ENCODE results near the gene ADAM15.

The ADAM15 gene

DNA sequence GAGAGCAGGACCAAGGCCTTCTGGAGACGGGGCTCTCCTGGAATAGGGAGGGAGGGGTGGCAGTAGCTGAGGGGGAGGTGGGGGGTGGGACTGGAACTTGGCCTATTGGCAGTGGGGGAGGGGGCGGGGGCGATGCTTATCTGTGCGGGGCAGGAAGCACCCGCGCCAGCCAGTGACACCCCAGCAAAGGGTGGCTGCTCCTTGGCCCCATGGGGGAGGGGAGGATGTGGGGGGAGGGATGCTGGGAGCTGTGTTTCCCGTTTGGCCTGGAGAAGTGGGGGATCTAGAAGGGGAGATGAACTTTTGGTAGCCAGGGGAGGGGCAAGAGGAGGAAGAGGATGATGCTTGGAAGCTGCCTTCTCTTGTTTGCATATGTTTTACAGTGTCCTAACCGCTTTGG is 37.5 kb upstream of the ADAM15 start:
- no peaks in the 10 kb centered on the region for H3K9me3 ChIP-seq (ENCODE audit: control insufficient read depth, insufficient read depth, low read length)
- H3K36me3 ChIP-seq (ENCODE audit: control insufficient read depth, low read length), result peaks cover 24% of the 10 kb centered on the region
- H3K79me2 ChIP-seq (ENCODE audit: control insufficient read depth, low read length), result no peaks in the 10 kb centered on the region
- H4K20me1 ChIP-seq (ENCODE audit: control insufficient read depth, insufficient read depth, low read depth, low read length), result no peaks in the 10 kb centered on the region
- H3K4me2 ChIP-seq (ENCODE audit: low read length), result peak overlapping the region; percentile 52
- no peaks in the 10 kb centered on the region for H3K27me3 ChIP-seq (ENCODE audit: control insufficient read depth, low read length)
- H3K4me1 ChIP-seq (ENCODE audit: control insufficient read depth, low read length), result peaks cover 93% of the 10 kb centered on the region
- peak overlapping the region; percentile 22; the same call in 1 of the 2 replicates for H3K4me3 ChIP-seq (ENCODE audit: low read length)
- H3K27ac ChIP-seq (ENCODE audit: low read depth, low read length), result peak overlapping the region; percentile 25; the same call in 1 of the 2 replicates
- H3K9me2 ChIP-seq (replicated peaks; ENCODE audit: control insufficient read depth, low read length), result no peaks in the 10 kb centered on the region
- H3F3A ChIP-seq (ENCODE audit: control insufficient read depth, insufficient read depth), result peaks cover 25% of the 10 kb centered on the region
- TF ChIP-seq, protein P1, sequence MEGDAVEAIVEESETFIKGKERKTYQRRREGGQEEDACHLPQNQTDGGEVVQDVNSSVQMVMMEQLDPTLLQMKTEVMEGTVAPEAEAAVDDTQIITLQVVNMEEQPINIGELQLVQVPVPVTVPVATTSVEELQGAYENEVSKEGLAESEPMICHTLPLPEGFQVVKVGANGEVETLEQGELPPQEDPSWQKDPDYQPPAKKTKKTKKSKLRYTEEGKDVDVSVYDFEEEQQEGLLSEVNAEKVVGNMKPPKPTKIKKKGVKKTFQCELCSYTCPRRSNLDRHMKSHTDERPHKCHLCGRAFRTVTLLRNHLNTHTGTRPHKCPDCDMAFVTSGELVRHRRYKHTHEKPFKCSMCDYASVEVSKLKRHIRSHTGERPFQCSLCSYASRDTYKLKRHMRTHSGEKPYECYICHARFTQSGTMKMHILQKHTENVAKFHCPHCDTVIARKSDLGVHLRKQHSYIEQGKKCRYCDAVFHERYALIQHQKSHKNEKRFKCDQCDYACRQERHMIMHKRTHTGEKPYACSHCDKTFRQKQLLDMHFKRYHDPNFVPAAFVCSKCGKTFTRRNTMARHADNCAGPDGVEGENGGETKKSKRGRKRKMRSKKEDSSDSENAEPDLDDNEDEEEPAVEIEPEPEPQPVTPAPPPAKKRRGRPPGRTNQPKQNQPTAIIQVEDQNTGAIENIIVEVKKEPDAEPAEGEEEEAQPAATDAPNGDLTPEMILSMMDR (IDR thresholded peaks at IDR 0.05; ENCODE audit: low read depth, low read length, poor library complexity, severe bottlenecking), result no peak
- TF ChIP-seq EZH2phosphoT487 (IDR thresholded peaks at IDR 0.05; ENCODE audit: borderline replicate concordance, low read length), result no peak

DNA sequence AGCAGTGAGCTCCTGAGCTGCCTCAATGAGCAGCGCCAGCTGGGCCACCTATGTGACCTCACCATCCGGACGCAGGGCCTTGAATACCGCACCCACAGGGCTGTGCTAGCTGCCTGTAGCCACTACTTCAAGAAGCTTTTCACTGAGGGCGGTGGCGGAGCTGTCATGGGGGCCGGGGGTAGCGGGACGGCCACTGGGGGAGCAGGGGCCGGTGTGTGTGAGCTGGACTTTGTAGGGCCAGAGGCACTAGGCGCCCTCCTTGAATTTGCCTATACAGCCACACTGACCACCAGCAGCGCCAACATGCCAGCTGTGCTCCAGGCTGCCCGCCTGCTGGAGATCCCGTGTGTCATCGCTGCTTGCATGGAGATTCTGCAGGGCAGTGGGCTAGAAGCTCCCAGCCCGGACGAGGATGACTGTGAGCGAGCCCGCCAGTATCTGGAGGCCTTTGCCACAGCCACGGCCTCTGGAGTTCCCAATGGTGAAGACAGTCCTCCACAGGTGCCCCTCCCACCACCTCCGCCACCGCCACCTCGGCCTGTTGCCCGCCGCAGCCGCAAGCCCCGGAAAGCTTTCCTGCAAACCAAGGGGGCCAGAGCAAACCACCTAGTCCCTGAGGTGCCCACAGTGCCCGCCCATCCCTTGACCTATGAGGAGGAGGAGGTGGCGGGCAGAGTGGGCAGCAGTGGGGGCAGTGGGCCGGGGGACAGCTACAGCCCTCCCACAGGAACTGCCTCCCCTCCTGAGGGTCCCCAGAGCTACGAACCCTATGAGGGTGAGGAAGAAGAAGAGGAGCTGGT is 36.2 kb upstream of the ADAM15 start:
- Histone ChIP-seq H4K20me1 (ENCODE audit: control insufficient read depth, insufficient read depth, low read depth, low read length) (no peaks in the 10 kb centered on the region), H3F3A (ENCODE audit: control insufficient read depth, insufficient read depth) (peaks cover 25% of the 10 kb centered on the region), H3K9me3 (ENCODE audit: control insufficient read depth, insufficient read depth, low read length) (no peaks in the 10 kb centered on the region), H3K4me2 (ENCODE audit: low read length) (peak overlapping the region; percentile 52; the same call in 1 of the 2 replicates), H3K27ac (ENCODE audit: low read depth, low read length) (no peak overlapping the region), H3K79me2 (ENCODE audit: control insufficient read depth, low read length) (no peaks in the 10 kb centered on the region), H3K4me1 (ENCODE audit: control insufficient read depth, low read length) (peaks cover 83% of the 10 kb centered on the region), H3K9me2 (replicated peaks; ENCODE audit: control insufficient read depth, low read length) (no peaks in the 10 kb centered on the region), H3K36me3 (ENCODE audit: control insufficient read depth, low read length) (peaks cover 24% of the 10 kb centered on the region), H3K27me3 (ENCODE audit: control insufficient read depth, low read length) (no peaks in the 10 kb centered on the region), H3K4me3 (ENCODE audit: low read length) (no peak overlapping the region)
- TF ChIP-seq, protein P1 (IDR thresholded peaks at IDR 0.05; ENCODE audit: low read depth, low read length, poor library complexity, severe bottlenecking), result no peak
- no peak for TF ChIP-seq EZH2phosphoT487 (IDR thresholded peaks at IDR 0.05; ENCODE audit: borderline replicate concordance, low read length)

DNA sequence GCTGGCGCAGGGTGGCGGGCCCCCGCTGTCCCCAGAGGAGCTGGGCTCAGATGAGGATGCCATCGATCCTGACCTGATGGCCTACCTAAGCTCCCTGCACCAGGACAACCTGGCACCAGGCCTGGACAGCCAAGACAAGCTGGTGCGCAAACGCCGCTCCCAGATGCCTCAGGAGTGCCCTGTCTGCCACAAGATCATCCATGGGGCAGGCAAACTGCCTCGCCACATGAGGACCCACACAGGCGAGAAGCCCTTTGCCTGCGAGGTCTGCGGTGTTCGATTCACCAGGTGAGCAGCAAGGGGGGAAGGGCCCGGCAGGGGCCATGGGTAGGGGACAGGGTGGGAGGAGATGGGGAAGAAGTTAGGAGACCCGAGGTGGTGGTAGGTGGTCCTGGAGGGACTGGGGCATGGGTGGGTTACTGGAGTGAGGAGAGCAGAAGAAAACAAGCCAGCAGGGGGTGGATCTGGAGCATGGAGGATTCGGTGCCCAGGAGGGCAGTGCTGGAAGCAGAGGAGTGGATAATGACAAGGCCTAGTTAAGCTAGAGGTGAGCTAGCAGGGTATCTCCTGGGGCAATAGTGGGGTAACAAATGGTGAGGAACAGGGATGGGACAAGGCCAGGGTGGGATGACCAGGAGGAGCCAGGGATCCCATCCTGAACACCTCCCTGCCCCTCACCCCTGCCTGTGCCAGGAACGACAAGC is 35.4 kb upstream of the ADAM15 start:
- H3K4me2 ChIP-seq (ENCODE audit: low read length), result peak overlapping the region; percentile 90
- H3K27ac ChIP-seq (ENCODE audit: low read depth, low read length), result peak overlapping the region; percentile 35; the same call in 1 of the 2 replicates
- no peak overlapping the region for H3K4me3 ChIP-seq (ENCODE audit: low read length)
- H4K20me1 ChIP-seq (ENCODE audit: control insufficient read depth, insufficient read depth, low read depth, low read length), result no peaks in the 10 kb centered on the region
- H3K79me2 ChIP-seq (ENCODE audit: control insufficient read depth, low read length), result no peaks in the 10 kb centered on the region
- H3F3A ChIP-seq (ENCODE audit: control insufficient read depth, insufficient read depth), result peaks cover 25% of the 10 kb centered on the region
- H3K9me2 ChIP-seq (replicated peaks; ENCODE audit: control insufficient read depth, low read length), result no peaks in the 10 kb centered on the region
- TF ChIP-seq EZH2phosphoT487 (IDR thresholded peaks at IDR 0.05; ENCODE audit: borderline replicate concordance, low read length), result no peak
- TF ChIP-seq, protein P1 (IDR thresholded peaks at IDR 0.05; ENCODE audit: low read depth, low read length, poor library complexity, severe bottlenecking), result no peak
- H3K4me1 ChIP-seq (ENCODE audit: control insufficient read depth, low read length), result peaks cover 75% of the 10 kb centered on the region
- peaks cover 24% of the 10 kb centered on the region for H3K36me3 ChIP-seq (ENCODE audit: control insufficient read depth, low read length)
- no peaks in the 10 kb centered on the region for H3K27me3 ChIP-seq (ENCODE audit: control insufficient read depth, low read length)
- no peaks in the 10 kb centered on the region for H3K9me3 ChIP-seq (ENCODE audit: control insufficient read depth, insufficient read depth, low read length)

Measured in DOHH2 (cell line).